ENCODE measurements around the gene AGTPBP1. TPM values are rescaled to one million over a fixed set of nuclear protein-coding genes. Genes with fewer than 3 reads are reported as not detected.

The AGTPBP1 gene
- total RNA-seq, 1 experiment from 2014 or later = 54.7 TPM

DNA sequence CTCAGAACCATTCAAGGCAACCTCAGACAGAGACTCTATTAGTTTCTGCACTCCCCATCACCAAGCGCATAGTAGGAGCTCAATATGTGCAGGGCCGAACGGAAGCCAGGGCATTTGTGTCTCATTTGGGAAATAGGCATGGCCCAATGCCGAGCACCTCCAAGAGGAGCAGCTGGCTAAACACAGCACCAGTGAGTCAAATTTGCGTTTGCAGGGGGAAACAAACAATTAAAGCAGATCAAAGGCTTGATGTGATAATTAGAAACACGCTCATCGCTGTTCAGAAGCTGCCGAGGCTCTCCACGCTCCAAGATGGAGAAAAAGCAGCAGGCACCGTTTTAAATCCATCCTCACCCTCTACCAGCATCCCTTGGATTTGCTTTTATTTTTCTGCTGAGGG, 225.3 kb downstream of the AGTPBP1 start:
- no peak overlapping the region for H3K27ac Mint-ChIP-seq
- ChIA-PET CTCF (interaction anchor here (1.8 kb wide), 1 partner anchor 91 kb away, joined by 6 read pairs; no protein-coding TSS in a partner anchor), POLR2A (no interaction called here)
- peaks cover 3% of the 10 kb centered on the region; the same call in 1 of the 2 replicates for H3K9me3 Mint-ChIP-seq
- H3K27me3 Mint-ChIP-seq (ENCODE audit: low read depth) = peaks cover 8% of the 10 kb centered on the region
- H3K4me1 Mint-ChIP-seq = peaks cover 9% of the 10 kb centered on the region
- H3K36me3 Mint-ChIP-seq = no peaks in the 10 kb centered on the region
- DNase-seq (ENCODE audit: low spot score) = no peak
- H3K4me3 Mint-ChIP-seq = no peak overlapping the region
- TF ChIP-seq SOX15 (CRISPR knock-in tag; IDR thresholded peaks at IDR 0.05) (no peak), CBFB (CRISPR knock-in tag; IDR thresholded peaks at IDR 0.05; ENCODE audit: low read depth) (no peak), PREB (CRISPR knock-in tag; IDR thresholded peaks at IDR 0.05; ENCODE audit: borderline replicate concordance) (no peak), NR1H2 (CRISPR knock-in tag; IDR thresholded peaks at IDR 0.05) (no peak), TEAD4 (CRISPR knock-in tag; IDR thresholded peaks at IDR 0.05) (no peak), E2F1 (CRISPR knock-in tag; IDR thresholded peaks at IDR 0.05) (no peak), IRF2 (CRISPR knock-in tag; IDR thresholded peaks at IDR 0.05; ENCODE audit: borderline replicate concordance, low read depth) (no peak), GABPB1 (CRISPR knock-in tag; IDR thresholded peaks at IDR 0.05) (no peak), JAZF1 (CRISPR knock-in tag; IDR thresholded peaks at IDR 0.05) (no peak), ZNF138 (CRISPR knock-in tag; conservative IDR thresholded peaks at IDR 0.05) (no peak), NFE2L1 (CRISPR knock-in tag; IDR thresholded peaks at IDR 0.05) (no peak), MYBL2 (CRISPR knock-in tag; IDR thresholded peaks at IDR 0.05) (no peak), HMGA2 (CRISPR knock-in tag; IDR thresholded peaks at IDR 0.05) (no peak)
- TF ChIP-seq, protein P1, sequence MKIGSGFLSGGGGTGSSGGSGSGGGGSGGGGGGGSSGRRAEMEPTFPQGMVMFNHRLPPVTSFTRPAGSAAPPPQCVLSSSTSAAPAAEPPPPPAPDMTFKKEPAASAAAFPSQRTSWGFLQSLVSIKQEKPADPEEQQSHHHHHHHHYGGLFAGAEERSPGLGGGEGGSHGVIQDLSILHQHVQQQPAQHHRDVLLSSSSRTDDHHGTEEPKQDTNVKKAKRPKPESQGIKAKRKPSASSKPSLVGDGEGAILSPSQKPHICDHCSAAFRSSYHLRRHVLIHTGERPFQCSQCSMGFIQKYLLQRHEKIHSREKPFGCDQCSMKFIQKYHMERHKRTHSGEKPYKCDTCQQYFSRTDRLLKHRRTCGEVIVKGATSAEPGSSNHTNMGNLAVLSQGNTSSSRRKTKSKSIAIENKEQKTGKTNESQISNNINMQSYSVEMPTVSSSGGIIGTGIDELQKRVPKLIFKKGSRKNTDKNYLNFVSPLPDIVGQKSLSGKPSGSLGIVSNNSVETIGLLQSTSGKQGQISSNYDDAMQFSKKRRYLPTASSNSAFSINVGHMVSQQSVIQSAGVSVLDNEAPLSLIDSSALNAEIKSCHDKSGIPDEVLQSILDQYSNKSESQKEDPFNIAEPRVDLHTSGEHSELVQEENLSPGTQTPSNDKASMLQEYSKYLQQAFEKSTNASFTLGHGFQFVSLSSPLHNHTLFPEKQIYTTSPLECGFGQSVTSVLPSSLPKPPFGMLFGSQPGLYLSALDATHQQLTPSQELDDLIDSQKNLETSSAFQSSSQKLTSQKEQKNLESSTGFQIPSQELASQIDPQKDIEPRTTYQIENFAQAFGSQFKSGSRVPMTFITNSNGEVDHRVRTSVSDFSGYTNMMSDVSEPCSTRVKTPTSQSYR (CRISPR knock-in tag; IDR thresholded peaks at IDR 0.05) = no peak
- TF ChIP-seq, protein P2, sequence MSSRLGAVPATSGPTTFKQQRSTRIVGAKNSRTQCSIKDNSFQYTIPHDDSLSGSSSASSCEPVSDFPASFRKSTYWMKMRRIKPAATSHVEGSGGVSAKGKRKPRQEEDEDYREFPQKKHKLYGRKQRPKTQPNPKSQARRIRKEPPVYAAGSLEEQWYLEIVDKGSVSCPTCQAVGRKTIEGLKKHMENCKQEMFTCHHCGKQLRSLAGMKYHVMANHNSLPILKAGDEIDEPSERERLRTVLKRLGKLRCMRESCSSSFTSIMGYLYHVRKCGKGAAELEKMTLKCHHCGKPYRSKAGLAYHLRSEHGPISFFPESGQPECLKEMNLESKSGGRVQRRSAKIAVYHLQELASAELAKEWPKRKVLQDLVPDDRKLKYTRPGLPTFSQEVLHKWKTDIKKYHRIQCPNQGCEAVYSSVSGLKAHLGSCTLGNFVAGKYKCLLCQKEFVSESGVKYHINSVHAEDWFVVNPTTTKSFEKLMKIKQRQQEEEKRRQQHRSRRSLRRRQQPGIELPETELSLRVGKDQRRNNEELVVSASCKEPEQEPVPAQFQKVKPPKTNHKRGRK (CRISPR knock-in tag; IDR thresholded peaks at IDR 0.05; ENCODE audit: borderline replicate concordance) = no peak
- TF ChIP-seq, protein P3, sequence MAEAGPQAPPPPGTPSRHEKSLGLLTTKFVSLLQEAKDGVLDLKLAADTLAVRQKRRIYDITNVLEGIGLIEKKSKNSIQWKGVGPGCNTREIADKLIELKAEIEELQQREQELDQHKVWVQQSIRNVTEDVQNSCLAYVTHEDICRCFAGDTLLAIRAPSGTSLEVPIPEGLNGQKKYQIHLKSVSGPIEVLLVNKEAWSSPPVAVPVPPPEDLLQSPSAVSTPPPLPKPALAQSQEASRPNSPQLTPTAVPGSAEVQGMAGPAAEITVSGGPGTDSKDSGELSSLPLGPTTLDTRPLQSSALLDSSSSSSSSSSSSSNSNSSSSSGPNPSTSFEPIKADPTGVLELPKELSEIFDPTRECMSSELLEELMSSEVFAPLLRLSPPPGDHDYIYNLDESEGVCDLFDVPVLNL (CRISPR knock-in tag; IDR thresholded peaks at IDR 0.05; ENCODE audit: borderline replicate concordance, low read depth) = no peak
- no peak for ATAC-seq

- Mint-ChIP-seq H3K4me1 (peaks cover 9% of the 10 kb centered on the region), H3K4me3 (no peak overlapping the region), H3K27ac (no peak overlapping the region), H3K27me3 (ENCODE audit: low read depth) (peaks cover 4% of the 10 kb centered on the region; the same call in 1 of the 2 replicates), H3K36me3 (no peaks in the 10 kb centered on the region), H3K9me3 (peaks cover 3% of the 10 kb centered on the region; the same call in 1 of the 2 replicates)
- ATAC-seq = no peak
- DNase-seq (ENCODE audit: low spot score) = no peak
- CTCF ChIA-PET = interaction anchor here (0.8 kb wide), 1 partner anchor 11 kb away, joined by 3 read pairs; no protein-coding TSS in a partner anchor
- POLR2A ChIA-PET = interaction anchor here (0.5 kb wide), 1 partner anchor 45 kb away, joined by 4 read pairs; no protein-coding TSS in a partner anchor
- TF ChIP-seq RELA (CRISPR knock-in tag; IDR thresholded peaks at IDR 0.05; ENCODE audit: borderline replicate concordance) = no peak
- no peak for TF ChIP-seq E2F5 (CRISPR knock-in tag; IDR thresholded peaks at IDR 0.05)
- no peak for TF ChIP-seq JUN (CRISPR knock-in tag; IDR thresholded peaks at IDR 0.05)
- no peak for TF ChIP-seq MXD4 (CRISPR knock-in tag; IDR thresholded peaks at IDR 0.05; ENCODE audit: borderline replicate concordance)
- TF ChIP-seq SOX15 (CRISPR knock-in tag; IDR thresholded peaks at IDR 0.05) = no peak
- TF ChIP-seq ZNF219 (CRISPR knock-in tag; IDR thresholded peaks at IDR 0.05; ENCODE audit: borderline replicate concordance) = no peak
- no peak for TF ChIP-seq JAZF1 (CRISPR knock-in tag; IDR thresholded peaks at IDR 0.05)
- no peak for TF ChIP-seq ELF4 (CRISPR knock-in tag; IDR thresholded peaks at IDR 0.05; ENCODE audit: low read depth)
- no peak for TF ChIP-seq CBFB (CRISPR knock-in tag; IDR thresholded peaks at IDR 0.05; ENCODE audit: low read depth)
- no peak for TF ChIP-seq IRF2 (CRISPR knock-in tag; IDR thresholded peaks at IDR 0.05; ENCODE audit: borderline replicate concordance, low read depth)
- TF ChIP-seq, protein P4, sequence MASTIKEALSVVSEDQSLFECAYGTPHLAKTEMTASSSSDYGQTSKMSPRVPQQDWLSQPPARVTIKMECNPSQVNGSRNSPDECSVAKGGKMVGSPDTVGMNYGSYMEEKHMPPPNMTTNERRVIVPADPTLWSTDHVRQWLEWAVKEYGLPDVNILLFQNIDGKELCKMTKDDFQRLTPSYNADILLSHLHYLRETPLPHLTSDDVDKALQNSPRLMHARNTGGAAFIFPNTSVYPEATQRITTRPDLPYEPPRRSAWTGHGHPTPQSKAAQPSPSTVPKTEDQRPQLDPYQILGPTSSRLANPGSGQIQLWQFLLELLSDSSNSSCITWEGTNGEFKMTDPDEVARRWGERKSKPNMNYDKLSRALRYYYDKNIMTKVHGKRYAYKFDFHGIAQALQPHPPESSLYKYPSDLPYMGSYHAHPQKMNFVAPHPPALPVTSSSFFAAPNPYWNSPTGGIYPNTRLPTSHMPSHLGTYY (CRISPR knock-in tag; IDR thresholded peaks at IDR 0.05) = no peak
Measured at GRCh38 chr9:85515021-85515420, 226.7 kb downstream of the AGTPBP1 start.
